ENCODE results near the gene FBXO21. TPM values are rescaled to one million over a fixed set of nuclear protein-coding genes. Genes with fewer than 3 reads are reported as not detected.
"Not testable (repeated sequence)": the region's sequence is repeated elsewhere in the genome, so short reads cannot be mapped to it uniquely, and the experiment has no call there.

The FBXO21 gene
- total RNA-seq, 1 donor from 2014 or later, result 33.5 TPM

DNA sequence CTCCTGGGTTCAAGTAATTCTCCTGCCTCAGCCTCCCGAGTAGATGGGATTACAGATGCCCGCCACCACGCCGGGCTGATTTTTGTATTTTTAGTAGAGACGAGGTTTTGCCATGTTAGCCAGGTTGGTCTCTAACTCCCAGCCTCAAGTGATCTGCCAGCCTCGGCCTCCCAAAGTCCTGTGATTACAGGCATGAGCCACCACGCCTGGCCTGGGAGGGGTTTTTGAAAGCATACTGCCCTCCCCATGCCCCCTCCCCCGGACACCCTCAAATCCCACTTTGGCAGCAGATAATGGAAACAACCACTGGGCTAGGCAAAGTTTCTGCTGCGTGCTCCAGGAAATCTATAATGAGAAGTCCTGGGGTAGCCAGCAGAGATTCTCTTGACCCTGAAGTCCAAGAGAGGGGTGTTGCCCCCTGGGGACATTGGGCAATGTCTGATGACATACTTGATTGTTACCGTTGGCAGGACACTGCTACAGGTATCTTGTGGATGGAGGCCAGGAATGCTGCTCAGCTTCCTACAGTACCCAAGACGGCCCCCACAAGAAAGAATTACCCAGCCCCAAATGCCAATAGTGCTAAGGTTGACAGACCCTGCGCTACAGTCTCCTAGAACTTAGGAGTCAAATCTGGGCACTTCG is 18.7 kb upstream of the FBXO21 start:
- no peak for DNase-seq
- no peak for ATAC-seq
- intact Hi-C loops (cut with micrococcal nuclease), result no loop called here

- DNase-seq (no peak), ATAC-seq (no peak)
- intact Hi-C loops (cut with micrococcal nuclease), result no loop called here
Measured at GRCh38 chr12:117208206-117208605, 17.9 kb upstream of the FBXO21 start.

- intact Hi-C loops (cut with micrococcal nuclease), result no loop called here
- DNase-seq, result no peak
- ATAC-seq, result no peak
Measured at GRCh38 chr12:117207675-117208074, 17.4 kb upstream of the FBXO21 start.

DNA sequence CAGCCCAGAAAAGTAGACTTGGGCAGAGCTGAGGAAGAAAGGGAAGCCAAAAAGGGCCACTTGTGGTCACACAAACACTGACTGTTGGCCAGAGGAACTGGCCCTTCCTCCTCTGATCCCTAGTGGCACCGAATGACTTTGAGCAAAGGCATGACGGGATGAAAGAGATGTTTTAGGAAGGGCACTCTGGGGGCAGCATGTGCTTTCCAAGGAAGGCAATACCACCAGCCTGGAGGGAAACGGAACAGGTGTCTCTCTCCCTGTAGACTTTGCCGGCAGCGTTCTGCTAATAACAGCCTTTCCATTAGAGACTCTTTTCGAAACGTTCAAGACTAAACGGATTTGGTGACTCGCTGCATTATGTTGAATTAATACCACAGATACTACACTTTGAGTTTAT is 12.3 kb upstream of the FBXO21 start:
- intact Hi-C loops (cut with micrococcal nuclease), result no loop called here
- DNase-seq, result no peak
- ATAC-seq, result no peak

- no peak for ATAC-seq
- intact Hi-C loops (cut with micrococcal nuclease), result no loop called here
- no peak for DNase-seq
Measured at GRCh38 chr12:117202033-117202432, 11.8 kb upstream of the FBXO21 start.

DNA sequence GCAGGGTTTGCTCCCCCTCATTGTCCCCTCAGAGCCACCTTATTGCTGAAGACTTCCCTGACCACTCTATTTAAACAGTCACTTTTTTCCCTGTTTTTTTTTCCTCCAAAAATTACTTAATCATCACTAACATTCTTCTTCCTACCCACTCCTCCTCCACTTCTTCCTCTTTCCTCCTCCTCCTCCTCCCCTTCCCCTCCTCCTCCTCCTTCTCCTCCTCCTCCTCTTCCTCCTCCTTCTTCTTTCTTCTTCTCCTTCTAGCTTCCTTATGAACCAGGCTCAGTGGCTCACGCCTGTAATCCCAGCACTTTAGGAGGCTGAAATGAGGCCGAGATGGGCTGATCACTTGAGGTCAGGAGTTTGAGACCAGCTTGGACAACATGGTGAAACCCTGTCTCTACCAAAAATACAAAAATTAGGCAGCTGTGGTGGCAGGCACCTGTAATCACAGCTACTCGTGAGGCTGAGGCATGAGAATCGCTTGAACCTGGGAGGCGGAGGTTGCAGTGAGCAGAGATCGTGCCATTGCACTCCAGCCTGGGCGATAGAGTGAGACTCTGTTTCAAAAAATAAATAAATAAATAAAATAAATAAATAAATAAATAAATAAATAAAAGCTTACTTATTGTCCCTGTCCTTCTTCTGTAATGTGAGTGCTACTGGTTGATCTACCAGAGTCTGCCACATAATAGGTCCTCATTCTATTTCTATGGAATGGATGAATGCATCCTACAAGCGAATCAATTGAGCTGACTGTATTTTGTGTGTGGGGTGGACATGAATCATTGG is 9.9 kb upstream of the FBXO21 start:
- DNase-seq; intact Hi-C loops (cut with micrococcal nuclease); ATAC-seq: not testable (repeated sequence)

- DNase-seq; intact Hi-C loops (cut with micrococcal nuclease); ATAC-seq: not testable (repeated sequence)
Measured at GRCh38 chr12:117196334-117196733, 6.1 kb upstream of the FBXO21 start.

DNA sequence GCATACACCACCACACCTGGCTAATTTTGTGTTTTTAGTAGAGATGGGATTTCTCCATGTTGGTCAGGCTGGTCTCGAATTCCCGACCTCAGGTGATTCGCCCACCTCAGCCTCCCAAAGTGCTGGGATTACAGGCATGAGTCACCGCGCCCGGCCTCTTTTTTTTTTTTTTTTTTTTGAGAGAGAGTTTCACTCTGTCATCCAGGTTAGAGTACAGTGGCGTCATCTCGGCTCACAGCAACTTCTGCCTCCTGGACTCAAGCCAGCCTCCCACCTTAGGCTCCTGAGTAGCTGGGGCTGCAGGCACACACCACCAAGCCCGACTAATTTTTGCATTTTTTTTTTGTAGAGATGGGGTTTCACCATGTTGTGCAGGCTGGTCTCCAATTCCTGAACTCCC is 4.8 kb upstream of the FBXO21 start:
- DNase-seq; ATAC-seq; intact Hi-C loops (cut with micrococcal nuclease): not testable (repeated sequence)

GRCh38 chr12:117193903-117194302 is 3.6 kb upstream of the FBXO21 start:
- DNase-seq (no peak), ATAC-seq (no peak)
- intact Hi-C loops (cut with micrococcal nuclease), result no loop called here

DNA sequence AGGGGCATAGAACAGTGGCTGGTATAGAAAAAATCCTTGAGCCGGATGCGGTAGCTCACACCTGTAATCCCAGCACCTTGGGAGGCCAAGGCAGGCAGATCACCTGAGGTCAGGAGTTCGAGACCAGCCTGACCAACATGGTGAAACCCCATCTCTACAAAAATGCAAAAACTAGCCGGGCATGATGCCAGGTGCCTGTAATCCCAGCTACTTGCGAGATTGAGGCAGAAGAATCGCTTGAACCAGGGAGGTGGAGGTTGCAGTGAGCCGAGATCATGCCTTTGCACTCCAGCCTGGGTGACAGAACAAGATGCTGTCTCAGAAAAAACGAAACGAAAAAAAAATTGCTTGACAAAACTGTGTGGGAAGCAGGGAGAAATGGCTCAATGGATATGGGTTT is 2.3 kb upstream of the FBXO21 start:
- intact Hi-C loops (cut with micrococcal nuclease); ATAC-seq; DNase-seq: not testable (repeated sequence)

GRCh38 chr12:117192057-117192456 is 1.8 kb upstream of the FBXO21 start:
- intact Hi-C loops (cut with micrococcal nuclease), result no loop called here
- ATAC-seq, result no peak
- no peak for DNase-seq

DNA sequence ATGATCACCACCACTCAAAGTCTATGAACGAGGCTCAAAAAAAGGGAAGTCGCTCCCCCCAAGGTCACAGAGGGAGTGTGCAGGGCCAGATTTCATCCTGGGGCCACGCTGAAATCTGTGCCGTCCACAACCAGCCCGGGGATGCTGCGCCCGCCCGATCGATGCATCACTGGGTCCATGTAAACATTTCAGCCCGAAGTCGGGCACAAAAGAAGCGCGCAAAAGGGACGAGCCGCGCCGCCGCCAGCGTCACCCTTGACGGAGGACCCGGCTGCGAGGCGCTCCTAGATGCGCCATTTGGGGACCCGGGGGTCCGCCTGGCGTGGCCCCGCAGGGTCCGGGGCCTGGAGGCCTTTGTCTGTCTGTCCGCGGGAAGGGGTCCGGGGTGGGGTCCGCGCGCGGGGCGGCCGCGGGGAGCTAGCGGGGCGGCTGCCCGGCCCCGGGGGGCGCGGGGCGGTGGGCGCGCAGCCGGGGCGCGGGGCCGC is 503 bp downstream of the FBXO21 start:
- intact Hi-C loops (cut with micrococcal nuclease), result no loop called here
- peak; percentile 9 for ATAC-seq

DNA sequence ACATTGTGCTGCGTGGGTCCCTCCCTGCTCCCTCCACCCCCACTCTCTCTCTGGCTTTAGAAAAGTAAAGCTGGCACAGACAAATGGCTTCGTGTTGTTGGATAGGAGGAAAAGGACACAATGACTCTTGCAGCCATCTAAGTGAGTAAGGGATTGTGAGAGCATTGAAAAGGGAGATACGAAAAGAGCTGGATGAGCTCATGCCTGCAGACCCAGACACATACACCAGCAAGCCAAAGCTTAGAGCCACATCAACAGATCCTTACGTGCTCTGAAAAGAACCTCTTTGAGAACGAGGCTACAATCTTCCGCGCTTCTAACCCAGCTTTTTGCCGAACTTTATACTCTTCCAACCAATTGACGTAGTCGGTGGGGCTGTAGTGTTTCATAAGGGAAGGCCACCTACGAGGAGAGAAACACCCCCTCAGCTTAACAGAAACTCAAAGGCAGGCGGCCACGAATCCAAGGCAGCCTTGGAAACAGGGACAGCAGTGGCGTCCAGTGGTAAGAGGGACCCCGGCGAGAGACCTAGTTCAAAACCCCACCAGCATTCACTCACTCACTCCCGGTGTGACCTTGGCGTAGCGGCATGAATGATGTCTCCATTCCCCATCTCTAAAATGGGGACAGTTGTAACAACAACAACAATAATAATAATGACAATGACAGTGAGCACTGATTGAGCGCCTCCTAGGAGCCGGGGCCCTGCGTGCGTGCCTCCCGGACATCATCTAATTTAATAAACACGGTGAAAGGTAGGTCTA is 1.1 kb downstream of the FBXO21 start:
- DNase-seq, result no peak

More for the DNA sequence above, 503 bp downstream of the FBXO21 start:
- peak; percentile 54 for DNase-seq

DNA sequence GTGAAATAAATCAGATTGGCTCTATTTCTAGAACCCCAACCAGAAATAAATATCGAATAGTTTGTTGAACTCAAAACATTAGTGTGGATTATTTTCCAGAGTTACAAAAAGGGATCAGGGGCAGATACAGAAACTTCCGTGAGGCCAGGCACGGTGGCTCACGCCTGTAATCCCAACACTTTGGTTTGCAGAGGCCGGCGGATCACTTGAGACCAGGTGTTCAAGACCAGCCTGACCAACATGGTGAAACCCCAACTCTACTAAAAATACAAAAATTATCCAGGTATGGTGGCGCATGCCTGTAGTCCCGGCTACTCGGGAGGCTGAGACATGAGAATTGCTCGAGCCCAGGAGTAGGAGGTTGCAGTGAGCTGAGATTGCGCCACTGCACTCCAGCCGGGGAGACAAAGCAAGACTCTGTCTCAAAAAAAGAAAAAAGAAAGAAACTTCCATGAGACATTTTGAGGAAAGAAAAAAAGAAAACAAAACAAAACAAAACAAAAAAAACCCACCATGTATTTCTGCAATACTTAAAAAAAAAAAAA is 2.1 kb downstream of the FBXO21 start:
- ATAC-seq (no peak), DNase-seq (no peak)
- intact Hi-C loops (cut with micrococcal nuclease), result no loop called here

More for the DNA sequence above, 1.1 kb downstream of the FBXO21 start:
- peak; percentile 64 for ATAC-seq
- intact Hi-C loops (cut with micrococcal nuclease), result no loop called here

GRCh38 chr12:117187421-117187820 is 2.8 kb downstream of the FBXO21 start:
- intact Hi-C loops (cut with micrococcal nuclease), result no loop called here
- no peak for DNase-seq
- no peak for ATAC-seq

DNA sequence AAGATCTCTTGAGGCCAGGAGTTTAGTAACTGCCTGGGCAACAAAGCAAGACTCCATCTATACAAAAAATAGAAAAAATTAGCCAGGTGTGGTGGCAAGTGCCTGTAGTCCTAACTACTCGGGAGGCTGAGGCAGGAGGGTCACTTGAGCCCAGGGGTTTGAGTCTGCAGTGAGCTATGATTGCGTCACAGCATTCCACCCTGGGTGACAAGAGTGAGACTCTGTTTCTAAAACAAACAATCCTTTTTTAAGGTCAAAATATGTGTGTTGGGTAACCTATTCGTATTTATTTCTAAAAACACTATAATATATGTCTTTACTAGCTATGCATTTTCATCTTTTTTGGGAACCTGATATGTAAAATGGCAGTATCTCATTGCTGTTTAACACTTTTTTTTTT is 7.4 kb downstream of the FBXO21 start:
- DNase-seq, result no peak
- no peak for ATAC-seq
- intact Hi-C loops (cut with micrococcal nuclease), result no loop called here

DNA sequence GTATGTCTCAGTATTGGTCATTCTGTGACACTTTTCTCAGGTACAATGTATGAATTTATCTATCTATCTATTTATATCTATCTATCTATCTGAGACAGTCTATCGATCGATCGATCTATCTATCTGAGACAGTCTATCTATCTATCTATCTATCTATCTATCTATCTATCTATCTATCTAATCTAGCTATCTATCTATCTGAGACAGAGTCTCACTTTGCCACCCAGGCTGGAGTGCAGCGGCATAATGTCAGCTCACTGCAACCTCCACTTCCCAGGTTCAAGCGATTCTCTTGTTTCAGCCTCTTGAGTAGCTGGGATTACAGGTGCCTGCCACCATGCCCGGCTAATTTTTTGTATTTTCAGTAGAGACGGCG is 8.8 kb downstream of the FBXO21 start:
- intact Hi-C loops (cut with micrococcal nuclease); DNase-seq; ATAC-seq: not testable (repeated sequence)

DNA sequence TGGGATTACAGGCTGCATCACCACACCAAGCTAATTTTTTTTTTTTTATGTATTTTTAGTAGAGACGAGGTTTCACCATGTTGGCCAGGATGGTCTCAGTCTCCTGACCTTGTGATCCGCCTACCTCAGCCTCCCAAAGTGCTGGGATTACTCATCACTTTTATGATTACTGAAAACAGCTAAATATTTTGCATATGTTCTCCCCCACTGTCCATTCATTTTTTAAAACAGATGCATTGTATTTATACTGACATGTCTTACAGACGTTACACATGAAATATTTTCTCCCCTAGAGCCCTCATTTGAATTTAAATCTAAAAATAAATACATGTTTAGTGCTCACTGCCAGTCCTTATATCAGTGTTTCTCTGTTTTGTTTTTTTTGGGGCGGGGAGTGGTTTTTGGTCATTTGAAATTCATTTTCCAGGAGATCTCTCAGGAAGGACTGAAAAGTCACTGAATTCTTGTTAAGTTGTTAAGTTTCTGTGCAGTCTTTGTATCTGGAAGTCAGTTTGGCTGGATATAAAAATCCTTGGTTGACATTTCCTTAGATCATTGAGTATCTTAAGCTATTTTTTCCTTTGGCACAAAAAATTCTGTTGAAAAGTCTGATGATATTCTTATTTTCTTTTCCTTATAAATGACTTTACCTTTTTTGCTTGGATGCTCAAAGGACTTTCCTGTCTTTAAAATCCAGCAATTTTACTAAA is 9.4 kb downstream of the FBXO21 start:
- no peak for DNase-seq
- no peak for ATAC-seq
- intact Hi-C loops (cut with micrococcal nuclease), result no loop called here

GRCh38 chr12:117178745-117179144 is 11.5 kb downstream of the FBXO21 start:
- intact Hi-C loops (cut with micrococcal nuclease), result no loop called here
- peak; percentile 44 for ATAC-seq
- no peak for DNase-seq

Data from left ventricle myocardium superior (tissue), 1 donor.